Ovary (tissue), 9 donors: ENCODE data around the gene POC1B. TPM values are rescaled to one million over a fixed set of nuclear protein-coding genes. Genes with fewer than 3 reads are reported as not detected.
A peak's percentile ranks its signal among the peaks of the same experiment; 100 is the strongest.

Experiments used
- DNase-seq, 5 donors: peaks; one replicate each; pipeline ENCODE4 v3.0.0-alpha.2; 2019 to 2020
- H3K27ac ChIP-seq, 2 donors: fragments of 200-600 bp; one replicate each; pipeline versions ENCODE4 v1.5.1 to v1.8.0; 2019 to 2022
- H3K27me3 ChIP-seq: fragments of 200-600 bp; one replicate; pipeline ENCODE4 v1.8.0; 2022
- H3K36me3 ChIP-seq: fragments of 200-600 bp; sonication (generic); one replicate; pipeline ENCODE4 v1.5.1; 2019
- H3K4me1 ChIP-seq: one replicate; pipeline ENCODE4 v1.8.1; 2013; ENCODE audit warnings: mild to moderate bottlenecking, moderate library complexity; ENCODE audit not compliant: insufficient read depth
- H3K4me3 ChIP-seq: fragments of 200-600 bp; sonication (generic); one replicate; pipeline ENCODE4 v1.5.1; 2017
- H3K9me3 ChIP-seq, 2 donors: fragments of 200-600 bp in 1 of 2; sonication (generic) in 1 of 2; one replicate each; pipeline versions ENCODE4 v1.5.1 to v1.8.1; 2013 to 2019; ENCODE audit warnings: mild to moderate bottlenecking in 1 of 2, moderate library complexity in 1 of 2
- EP300 ChIP-seq: sonication (generic); formaldehyde crosslinking; IDR thresholded peaks from one replicate; pipeline ENCODE4 v1.6.1; 2017; ENCODE audit warnings: antibody characterized with exemption
- POLR2A ChIP-seq: fragments of 450-650 bp; IDR thresholded peaks from one replicate; pipeline ENCODE4 v1.6.1; 2017; ENCODE audit warnings: antibody characterized with exemption, mild to moderate bottlenecking, moderate library complexity
- WGBS, 3 donors: extraction: QIAGEN DNeasy Blood & Tissue Kit in 1 of 3; methylation state at CpG; one replicate each; pipeline versions ENCODE4 v1.1.5 to v1.1.7; 2013 to 2017; 5-methylcytosine and 5-hydroxymethylcytosine counted together
- intact Hi-C, 4 donors: fragments of 100-400 bp; cut with DNase I; formaldehyde crosslinking; loops; one replicate each; pipeline versions ENCODE4 v1.11.0 to v1.15.1; 2022 to 2023
- polyA plus RNA-seq, 2 donors: library from polyadenylated mRNA; stranded (reverse); fragments of 200-250 nt in 1 of 2; fragments of 350-450 nt in 1 of 2; fragmentation: Illumina TruSeq in 1 of 2; extraction: RNeasy Lipid Tissue Mini Kit (QIAGEN cat#74804) in 1 of 2; gene quantifications; one replicate each; pipeline ENCODE4 v1.2.3, GENCODE V29; 2013 to 2014
- total RNA-seq, 7 donors: library from RNA; depleted of rRNA in 2 of 7; stranded (reverse); fragments of >200 nt in 2 of 7; fragmentation: NEBNext Ultra II Directional in 3 of 7; extraction: Animal tissue kit (Norgen Biotek cat#: 25700) in 3 of 7; gene quantifications; one replicate each; pipeline versions ENCODE4 v1.1.0 to v1.2.4, GENCODE V29; 2016 to 2023
- TF ChIP-seq, protein P1 (sequence below), 3 donors: fragments of 450-650 bp in 2 of 3; fragments of 200-600 bp in 1 of 3; IDR thresholded peaks; one replicate each; pipeline versions ENCODE4 v1.5.1 to v1.8.0; 2016 to 2022; ENCODE audit warnings: antibody characterized with exemption in 3 of 3, mild to moderate bottlenecking in 1 of 3
- donor health status: DM: no; HTN: no; CAD: no; lungs with moderate emphysema.
- donor health status: DM: no; HTN: no; CAD: no.
- donor health status: Bipolar disorder and iron deficiency.
- donor health status: DM: yes; HTN: yes; CAD: no.
- donor health status: DM: no; HTN: no; CAD: no.
- donor health status: DM: yes; HTN: yes; CAD: no.

Gene POC1B
- total and polyA plus RNA-seq, 9 donors: 8.5 to 29.2 (median 13.8) TPM

DNA sequence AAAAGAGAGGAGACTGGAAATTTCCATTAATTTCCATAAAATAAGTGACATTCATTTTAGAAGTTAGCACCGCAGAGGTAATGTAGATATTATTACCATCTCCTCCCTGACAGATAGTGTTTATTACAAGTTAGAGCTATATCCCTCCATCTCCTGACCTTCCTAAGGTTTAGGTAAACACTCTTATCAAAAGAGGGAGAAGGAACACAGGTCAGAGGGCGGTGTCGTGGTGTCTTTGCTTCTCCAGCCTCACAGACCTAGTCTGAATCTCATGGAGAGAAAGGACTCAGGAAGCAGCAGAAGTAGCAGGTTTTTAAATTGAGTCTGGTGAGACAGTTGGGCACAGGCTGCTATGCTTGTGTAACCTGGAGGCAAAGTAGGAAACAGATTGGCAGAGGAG lies 11.5 kb upstream of the POC1B start:
- H3K36me3 ChIP-seq: no peaks in the 10 kb centered on the region
- TF ChIP-seq EP300: no peak
- TF ChIP-seq POLR2A: no peak
- TF ChIP-seq, protein P1, sequence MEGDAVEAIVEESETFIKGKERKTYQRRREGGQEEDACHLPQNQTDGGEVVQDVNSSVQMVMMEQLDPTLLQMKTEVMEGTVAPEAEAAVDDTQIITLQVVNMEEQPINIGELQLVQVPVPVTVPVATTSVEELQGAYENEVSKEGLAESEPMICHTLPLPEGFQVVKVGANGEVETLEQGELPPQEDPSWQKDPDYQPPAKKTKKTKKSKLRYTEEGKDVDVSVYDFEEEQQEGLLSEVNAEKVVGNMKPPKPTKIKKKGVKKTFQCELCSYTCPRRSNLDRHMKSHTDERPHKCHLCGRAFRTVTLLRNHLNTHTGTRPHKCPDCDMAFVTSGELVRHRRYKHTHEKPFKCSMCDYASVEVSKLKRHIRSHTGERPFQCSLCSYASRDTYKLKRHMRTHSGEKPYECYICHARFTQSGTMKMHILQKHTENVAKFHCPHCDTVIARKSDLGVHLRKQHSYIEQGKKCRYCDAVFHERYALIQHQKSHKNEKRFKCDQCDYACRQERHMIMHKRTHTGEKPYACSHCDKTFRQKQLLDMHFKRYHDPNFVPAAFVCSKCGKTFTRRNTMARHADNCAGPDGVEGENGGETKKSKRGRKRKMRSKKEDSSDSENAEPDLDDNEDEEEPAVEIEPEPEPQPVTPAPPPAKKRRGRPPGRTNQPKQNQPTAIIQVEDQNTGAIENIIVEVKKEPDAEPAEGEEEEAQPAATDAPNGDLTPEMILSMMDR (IDR thresholded peaks at IDR 0.05): no peak
- no peaks in the 10 kb centered on the region for H3K9me3 ChIP-seq
- H3K4me3 ChIP-seq: no peak overlapping the region
- H3K4me1 ChIP-seq: no peaks in the 10 kb centered on the region
- no peak for DNase-seq
- H3K27me3 ChIP-seq: no peaks in the 10 kb centered on the region
- intact Hi-C loops: no loop called here
- no peak overlapping the region for H3K27ac ChIP-seq
- 84 to 95% (median 95%) methylated on average over 3 of the region's 3 CpGs for WGBS, 3 donors

DNA sequence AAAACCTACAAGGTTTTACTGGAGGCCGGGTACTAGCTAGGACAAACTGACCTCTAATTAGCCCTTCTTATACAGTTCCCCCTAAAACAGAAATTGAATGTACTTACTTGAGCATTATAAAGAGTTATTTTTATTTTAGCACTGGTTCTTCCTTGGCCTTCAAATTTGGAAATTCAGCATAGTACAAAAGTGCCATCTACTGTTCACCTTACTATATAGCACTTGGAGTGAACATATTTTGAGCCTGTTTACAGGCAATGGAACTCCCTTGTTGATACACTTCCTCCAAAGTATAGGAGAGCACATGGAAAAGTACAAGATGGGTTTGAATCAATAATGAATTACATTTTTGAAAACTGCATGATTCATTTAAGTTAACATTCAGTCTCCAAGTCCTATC lies 3.9 kb upstream of the POC1B start:
- intact Hi-C loops: loop anchor here in 3 of 4 donors (5.0 to 10.0 kb wide), 3 partner anchors 55 to 515 kb away; no protein-coding TSS in a partner anchor
- H3K4me3 ChIP-seq: no peak overlapping the region
- DNase-seq: no peak
- no peaks in the 10 kb centered on the region for H3K36me3 ChIP-seq
- no peaks in the 10 kb centered on the region for H3K27me3 ChIP-seq
- H3K9me3 ChIP-seq: no peaks in the 10 kb centered on the region
- H3K4me1 ChIP-seq: no peaks in the 10 kb centered on the region
- WGBS, 3 donors: 2 to 25% (median 3%) methylated on average over 1 of the region's 1 CpG
- TF ChIP-seq POLR2A (no peak), EP300 (no peak)
- TF ChIP-seq, protein P1 (IDR thresholded peaks at IDR 0.05): peak in 2 of 3 donors; percentile 40 to 51
- H3K27ac ChIP-seq: no peak overlapping the region

DNA sequence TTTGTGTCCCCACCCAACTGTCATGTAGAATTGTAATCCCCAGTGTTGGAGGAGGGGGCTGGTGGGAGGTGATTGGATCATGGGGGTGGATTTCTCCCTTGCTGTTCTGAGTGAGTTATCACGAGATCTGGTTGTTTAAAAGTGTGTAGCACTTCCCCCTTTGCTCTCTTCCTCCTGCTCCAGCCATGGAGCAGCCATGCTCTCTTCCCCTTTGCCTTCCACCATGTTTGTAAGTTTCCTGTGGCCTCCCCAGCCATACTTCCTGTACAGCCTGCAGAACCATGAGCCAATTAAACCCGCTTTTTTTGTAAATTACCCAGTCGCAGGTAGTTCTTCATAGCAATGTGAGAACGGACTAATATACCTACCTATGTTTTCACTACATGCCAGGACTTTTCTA lies 2.6 kb upstream of the POC1B start:
- intact Hi-C loops: loop anchor here in 3 of 4 donors (5.0 to 10.0 kb wide), 3 partner anchors 54 to 514 kb away; no protein-coding TSS in a partner anchor
- no peak overlapping the region for H3K4me3 ChIP-seq
- 79 to 83% (median 82%) methylated on average over 4 of the region's 4 CpGs for WGBS, 3 donors
- H3K27me3 ChIP-seq: no peaks in the 10 kb centered on the region
- H3K9me3 ChIP-seq: no peaks in the 10 kb centered on the region
- TF ChIP-seq, protein P1 (IDR thresholded peaks at IDR 0.05): no peak
- TF ChIP-seq EP300 (no peak), POLR2A (no peak)
- no peak for DNase-seq
- peaks cover 4% of the 10 kb centered on the region for H3K4me1 ChIP-seq
- H3K36me3 ChIP-seq: no peaks in the 10 kb centered on the region
- no peak overlapping the region for H3K27ac ChIP-seq

DNA sequence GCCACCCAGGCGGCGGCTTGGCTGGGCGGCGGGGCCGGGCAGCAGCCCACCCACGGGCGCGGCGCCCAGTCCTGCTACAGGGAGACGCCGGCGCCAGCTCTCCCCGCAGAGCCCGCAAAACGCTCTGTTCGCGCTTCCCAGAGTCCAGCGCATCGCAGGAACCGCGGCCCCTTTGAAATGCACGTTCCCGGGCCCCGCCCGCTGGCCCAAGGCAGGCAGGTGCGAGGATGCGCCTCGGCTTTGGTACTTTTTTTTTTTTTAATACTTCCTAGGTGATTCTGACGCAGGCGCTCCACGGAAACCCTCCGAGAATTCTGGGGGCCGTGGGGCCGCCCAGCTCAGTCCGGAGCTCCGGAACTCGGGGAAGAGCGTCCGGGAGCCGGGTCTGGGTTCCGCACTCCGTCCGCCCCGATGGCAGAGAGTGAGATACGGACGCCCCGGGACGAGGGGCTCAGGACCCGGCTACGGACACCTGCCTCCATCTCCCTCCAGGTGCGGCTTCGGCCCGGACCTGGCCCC lies 483 bp downstream of the POC1B start:
- Histone ChIP-seq H3K27me3 (no peaks in the 10 kb centered on the region), H3K4me1 (peaks cover 10% of the 10 kb centered on the region), H3K4me3 (peak overlapping the region; percentile 53), H3K36me3 (no peaks in the 10 kb centered on the region), H3K27ac (peak overlapping the region; percentile 83 to 84), H3K9me3 (no peaks in the 10 kb centered on the region)
- peak in 4 of 5 donors; percentile 46 to 68 (median 61) for DNase-seq
- TF ChIP-seq, protein P1 (IDR thresholded peaks at IDR 0.05): no peak
- TF ChIP-seq EP300 (no peak), POLR2A (no peak)
- 0 to 1% (median 0%) methylated on average over 44 to 53 of the region's 53 CpGs for WGBS, 3 donors
- intact Hi-C loops: loop anchor here in 3 of 4 donors (5.0 to 10.0 kb wide), 3 partner anchors 51 to 511 kb away; no protein-coding TSS in a partner anchor
